Activated naive CD8-positive, alpha-beta T cell treated with anti-CD3 and anti-CD28 coated beads, Interleukin-2, amount 10 ng/mL, durations not matched to agents 7 days and 5 days (primary cell): ENCODE results near the gene SPDYC. TPM values are rescaled to one million over a fixed set of nuclear protein-coding genes. Genes with fewer than 3 reads are reported as not detected.
A peak's percentile ranks its signal among the peaks of the same experiment; 100 is the strongest.

Experiments used
- ATAC-seq: fragments of 150-1000 bp; cut with Tn5 transposase; one replicate; pipeline ENCODE4 v1.10.0; 2021; ENCODE audit warnings: low read depth, moderate library complexity
- POLR2A ChIA-PET: fragments of 350-600 bp; sonication (Branson Sonifier 250); formaldehyde crosslinking; loops from one replicate; lab custom pipeline; 2021; ENCODE audit warnings: antibody characterized with exemption; lab: Charles Lee
- DNase-seq: peaks from one replicate; pipeline ENCODE4 v3.0.0; 2021
- H3K27ac Mint-ChIP-seq: one replicate; pipeline ENCODE4 v1.8.0; 2022; ENCODE audit warnings: mild to moderate bottlenecking, mixed read lengths
- H3K27me3 Mint-ChIP-seq: one replicate; pipeline ENCODE4 v1.8.0; 2022; ENCODE audit warnings: mild to moderate bottlenecking, moderate library complexity, mixed read lengths
- H3K36me3 Mint-ChIP-seq: one replicate; pipeline ENCODE4 v1.8.0; 2021; ENCODE audit warnings: mild to moderate bottlenecking, mixed read lengths
- H3K4me1 Mint-ChIP-seq: one replicate; pipeline ENCODE4 v1.8.0; 2021; ENCODE audit warnings: mixed read lengths
- H3K4me3 Mint-ChIP-seq: one replicate; pipeline ENCODE4 v1.8.0; 2022; ENCODE audit warnings: mild to moderate bottlenecking, moderate library complexity, mixed read lengths
- H3K9me3 Mint-ChIP-seq: one replicate; pipeline ENCODE4 v1.8.0; 2021; ENCODE audit warnings: mixed read lengths
- total RNA-seq, 2 experiments: library from RNA; stranded (reverse); gene quantifications; one replicate each; pipeline ENCODE4 v1.2.3, GENCODE V29; 2021

Gene SPDYC
- total RNA-seq, 2 experiments from 2014 or later: not detected

GRCh38 chr11:65185171-65185570, 15.1 kb downstream of the SPDYC start:
- Mint-ChIP-seq H3K27me3 (no peaks in the 10 kb centered on the region), H3K4me1 (peaks cover 19% of the 10 kb centered on the region), H3K9me3 (no peaks in the 10 kb centered on the region), H3K4me3 (no peak overlapping the region), H3K36me3 (peaks cover 19% of the 10 kb centered on the region), H3K27ac (no peak overlapping the region)
- POLR2A ChIA-PET: no interaction called here
- no peak for DNase-seq
- ATAC-seq: no peak

DNA sequence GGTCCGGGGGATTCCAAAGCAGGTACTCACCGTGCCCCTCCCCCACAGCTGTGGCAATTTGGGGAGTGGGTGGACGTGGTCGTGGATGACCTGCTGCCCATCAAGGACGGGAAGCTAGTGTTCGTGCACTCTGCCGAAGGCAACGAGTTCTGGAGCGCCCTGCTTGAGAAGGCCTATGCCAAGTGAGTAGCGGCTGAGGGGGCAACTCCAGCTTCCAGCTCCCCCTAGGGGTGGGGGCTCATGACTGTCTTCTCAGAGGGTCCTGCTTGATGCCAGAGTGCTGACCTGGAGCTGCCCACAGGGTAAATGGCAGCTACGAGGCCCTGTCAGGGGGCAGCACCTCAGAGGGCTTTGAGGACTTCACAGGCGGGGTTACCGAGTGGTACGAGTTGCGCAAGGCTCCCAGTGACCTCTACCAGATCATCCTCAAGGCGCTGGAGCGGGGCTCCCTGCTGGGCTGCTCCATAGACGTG, 15.9 kb downstream of the SPDYC start:
- Mint-ChIP-seq H3K4me1 (peaks cover 17% of the 10 kb centered on the region), H3K36me3 (peaks cover 23% of the 10 kb centered on the region), H3K27ac (no peak overlapping the region), H3K9me3 (no peaks in the 10 kb centered on the region), H3K4me3 (no peak overlapping the region), H3K27me3 (no peaks in the 10 kb centered on the region)
- POLR2A ChIA-PET: no interaction called here
- DNase-seq: no peak
- ATAC-seq: no peak

GRCh38 chr11:65186701-65187100, 16.7 kb downstream of the SPDYC start:
- Mint-ChIP-seq H3K4me3 (no peak overlapping the region), H3K9me3 (no peaks in the 10 kb centered on the region), H3K36me3 (peaks cover 22% of the 10 kb centered on the region), H3K27ac (no peak overlapping the region), H3K27me3 (no peaks in the 10 kb centered on the region), H3K4me1 (peaks cover 17% of the 10 kb centered on the region)
- no peak for ATAC-seq
- POLR2A ChIA-PET: no interaction called here
- DNase-seq: no peak

- DNase-seq: no peak
- Mint-ChIP-seq H3K4me1 (peaks cover 17% of the 10 kb centered on the region), H3K27me3 (no peaks in the 10 kb centered on the region), H3K36me3 (peaks cover 22% of the 10 kb centered on the region), H3K4me3 (no peak overlapping the region), H3K9me3 (no peaks in the 10 kb centered on the region), H3K27ac (no peak overlapping the region)
- no peak for ATAC-seq
- POLR2A ChIA-PET: no interaction called here
These were observed 17.2 kb downstream of the SPDYC start for GRCh38 chr11:65187146-65187675.

DNA sequence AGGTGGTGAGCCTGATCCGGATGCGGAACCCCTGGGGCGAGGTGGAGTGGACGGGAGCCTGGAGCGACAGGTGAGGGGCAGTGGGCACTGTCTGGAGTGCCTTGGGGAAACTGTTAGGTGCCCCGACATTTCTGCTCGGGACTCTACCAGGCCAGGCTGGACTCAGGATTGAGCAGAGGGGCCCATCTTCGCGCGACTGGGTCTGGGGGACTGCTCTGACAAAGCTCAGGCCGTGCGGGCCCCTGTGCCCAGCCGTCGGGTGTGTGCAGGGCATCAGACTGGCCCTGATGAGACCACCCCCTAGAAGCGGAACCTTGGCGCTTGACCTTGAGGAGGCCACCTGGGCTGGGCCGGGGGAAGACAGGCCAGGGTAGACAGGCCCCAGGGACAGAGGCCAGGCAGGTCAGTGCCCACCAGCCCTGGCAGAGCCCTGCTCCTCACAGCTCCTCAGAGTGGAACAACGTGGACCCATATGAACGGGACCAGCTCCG, 18.0 kb downstream of the SPDYC start:
- no peaks in the 10 kb centered on the region for H3K27me3 Mint-ChIP-seq
- H3K4me3 Mint-ChIP-seq: no peak overlapping the region
- no peaks in the 10 kb centered on the region for H3K9me3 Mint-ChIP-seq
- POLR2A ChIA-PET: no interaction called here
- DNase-seq (no peak), ATAC-seq (no peak)
- peaks cover 22% of the 10 kb centered on the region for H3K36me3 Mint-ChIP-seq
- H3K27ac Mint-ChIP-seq: no peak overlapping the region
- H3K4me1 Mint-ChIP-seq: peaks cover 13% of the 10 kb centered on the region

GRCh38 chr11:65188486-65188885, 18.5 kb downstream of the SPDYC start:
- Mint-ChIP-seq H3K27ac (no peak overlapping the region), H3K4me3 (no peak overlapping the region), H3K27me3 (no peaks in the 10 kb centered on the region), H3K9me3 (no peaks in the 10 kb centered on the region), H3K36me3 (peaks cover 25% of the 10 kb centered on the region), H3K4me1 (peaks cover 8% of the 10 kb centered on the region)
- DNase-seq: no peak
- POLR2A ChIA-PET: no interaction called here
- ATAC-seq: no peak

DNA sequence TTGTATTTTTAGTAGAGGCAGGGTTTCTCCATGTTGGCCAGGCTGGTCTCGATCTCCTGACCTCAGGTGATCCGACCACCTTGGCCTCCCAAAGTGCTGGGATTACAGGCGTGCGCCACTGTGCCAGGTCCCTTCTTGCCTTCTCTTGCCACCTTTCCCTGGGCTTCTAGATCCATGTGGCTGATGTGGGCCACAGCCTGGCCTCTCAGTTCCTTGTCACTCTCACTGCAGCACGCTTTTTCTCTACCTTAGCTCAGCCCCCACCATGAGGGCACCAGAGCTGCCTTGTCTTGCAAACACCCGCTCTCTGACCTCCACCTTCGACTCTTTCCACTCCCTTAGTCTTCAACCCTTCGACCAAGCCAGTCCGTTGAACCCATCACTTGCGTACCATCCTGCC, 19.2 kb downstream of the SPDYC start:
- ATAC-seq: no peak
- POLR2A ChIA-PET: interaction anchor here (0.7 kb wide), 1 partner anchor 298 kb away, joined by 3 read pairs; no protein-coding TSS in a partner anchor
- H3K4me1 Mint-ChIP-seq: peaks cover 4% of the 10 kb centered on the region
- no peaks in the 10 kb centered on the region for H3K9me3 Mint-ChIP-seq
- peaks cover 22% of the 10 kb centered on the region for H3K36me3 Mint-ChIP-seq
- DNase-seq: no peak
- H3K27me3 Mint-ChIP-seq: no peaks in the 10 kb centered on the region
- H3K27ac Mint-ChIP-seq: no peak overlapping the region
- no peak overlapping the region for H3K4me3 Mint-ChIP-seq

DNA sequence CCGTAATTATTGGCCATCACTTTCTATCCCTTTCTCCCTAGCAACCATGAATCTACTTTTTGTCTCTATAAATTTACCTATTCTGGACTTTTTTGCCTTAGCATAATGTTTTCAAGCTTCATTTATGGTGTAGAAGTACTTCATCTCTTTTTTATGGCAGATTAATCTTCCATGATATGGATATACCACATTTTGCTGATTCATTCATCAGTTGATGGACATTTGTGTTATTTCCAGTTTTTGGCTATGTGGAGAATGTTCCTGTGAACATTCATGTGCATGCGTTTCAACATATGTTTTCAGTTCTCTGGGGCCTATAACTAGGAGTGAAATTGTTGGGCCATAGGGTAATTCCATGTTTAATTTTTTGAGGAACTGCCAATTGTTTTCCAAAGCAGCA, 24.5 kb downstream of the SPDYC start:
- H3K27ac Mint-ChIP-seq: no peak overlapping the region
- no peak overlapping the region for H3K4me3 Mint-ChIP-seq
- H3K36me3 Mint-ChIP-seq: peaks cover 30% of the 10 kb centered on the region
- H3K4me1 Mint-ChIP-seq: peaks cover 2% of the 10 kb centered on the region
- H3K9me3 Mint-ChIP-seq: no peaks in the 10 kb centered on the region
- no peaks in the 10 kb centered on the region for H3K27me3 Mint-ChIP-seq
- DNase-seq (no peak), ATAC-seq (no peak)
- POLR2A ChIA-PET: no interaction called here

DNA sequence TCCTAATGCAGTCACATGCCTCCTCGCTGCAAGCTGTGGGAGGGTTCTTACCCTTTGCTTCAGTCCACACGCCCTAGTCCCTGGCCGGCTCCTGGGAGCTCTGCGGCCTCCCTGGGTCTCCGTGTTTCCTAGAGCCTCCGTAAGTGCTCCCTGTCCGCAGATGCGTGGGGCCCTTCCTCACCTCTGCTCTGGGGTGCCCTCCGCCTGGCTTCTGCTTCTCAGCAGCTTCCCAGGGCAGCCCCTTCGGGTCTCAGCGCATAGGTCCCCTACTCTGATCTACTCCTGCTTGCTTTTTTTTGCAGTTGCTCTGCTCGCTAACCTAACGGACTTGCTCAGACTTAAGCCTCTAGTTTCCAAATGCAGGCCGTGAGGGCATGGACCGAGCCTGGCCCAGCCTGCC, 34.1 kb downstream of the SPDYC start:
- POLR2A ChIA-PET: no interaction called here
- Mint-ChIP-seq H3K4me3 (no peak overlapping the region), H3K27ac (no peak overlapping the region), H3K36me3 (peaks cover 20% of the 10 kb centered on the region), H3K4me1 (peaks cover 4% of the 10 kb centered on the region), H3K9me3 (no peaks in the 10 kb centered on the region), H3K27me3 (no peaks in the 10 kb centered on the region)
- ATAC-seq (no peak), DNase-seq (no peak)

DNA sequence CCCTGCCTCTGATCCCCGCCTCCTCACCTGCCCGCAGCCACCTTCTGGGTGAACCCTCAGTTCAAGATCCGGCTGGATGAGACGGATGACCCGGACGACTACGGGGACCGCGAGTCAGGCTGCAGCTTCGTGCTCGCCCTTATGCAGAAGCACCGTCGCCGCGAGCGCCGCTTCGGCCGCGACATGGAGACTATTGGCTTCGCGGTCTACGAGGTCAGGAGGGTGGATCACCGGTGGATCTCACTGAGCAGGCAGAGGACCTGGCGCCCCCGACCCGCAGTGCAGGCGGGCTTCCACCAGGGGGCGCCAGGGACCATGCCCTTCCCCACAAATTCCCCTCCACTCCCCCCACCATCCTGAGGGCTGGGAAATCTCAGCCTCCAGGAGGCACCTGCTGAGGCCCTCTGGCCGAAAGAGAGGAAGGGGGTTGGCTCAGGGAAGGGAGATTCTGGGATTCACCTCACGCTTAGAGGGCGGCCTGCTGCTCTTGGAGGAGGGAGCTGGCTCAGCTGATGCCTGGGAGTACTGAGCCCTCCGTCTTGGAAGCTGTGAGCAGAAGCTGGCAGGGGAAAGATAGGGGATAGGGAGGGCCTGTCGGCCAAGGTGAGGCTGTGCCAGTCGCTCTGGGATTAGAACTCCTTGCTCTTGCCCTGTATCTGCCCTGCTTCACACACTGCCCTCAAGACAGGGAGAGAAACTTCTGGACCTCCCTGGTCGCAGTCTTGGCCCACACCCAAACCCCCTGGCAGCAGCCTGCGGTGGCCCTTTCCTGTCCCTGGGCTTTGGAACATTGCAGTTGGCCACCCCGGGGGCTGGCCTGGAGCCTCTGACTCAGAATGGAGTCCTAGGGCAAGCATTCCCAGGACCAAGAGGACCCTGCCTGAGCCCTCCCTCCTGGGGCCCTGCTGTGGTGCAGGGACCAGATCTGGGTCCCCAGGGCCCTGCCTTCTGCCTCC, 34.9 kb downstream of the SPDYC start:
- POLR2A ChIA-PET: no interaction called here
- ATAC-seq: peak; percentile 44
- Mint-ChIP-seq H3K9me3 (no peaks in the 10 kb centered on the region), H3K27me3 (no peaks in the 10 kb centered on the region), H3K27ac (no peak overlapping the region), H3K4me3 (no peak overlapping the region), H3K36me3 (peaks cover 18% of the 10 kb centered on the region), H3K4me1 (peaks cover 4% of the 10 kb centered on the region)
- DNase-seq: peak; percentile 73

GRCh38 chr11:65205602-65205967, 35.6 kb downstream of the SPDYC start:
- Mint-ChIP-seq H3K27me3 (no peaks in the 10 kb centered on the region), H3K4me1 (peaks cover 4% of the 10 kb centered on the region), H3K27ac (no peak overlapping the region), H3K9me3 (no peaks in the 10 kb centered on the region), H3K36me3 (peaks cover 16% of the 10 kb centered on the region), H3K4me3 (no peak overlapping the region)
- DNase-seq (no peak), ATAC-seq (no peak)
- POLR2A ChIA-PET: no interaction called here

DNA sequence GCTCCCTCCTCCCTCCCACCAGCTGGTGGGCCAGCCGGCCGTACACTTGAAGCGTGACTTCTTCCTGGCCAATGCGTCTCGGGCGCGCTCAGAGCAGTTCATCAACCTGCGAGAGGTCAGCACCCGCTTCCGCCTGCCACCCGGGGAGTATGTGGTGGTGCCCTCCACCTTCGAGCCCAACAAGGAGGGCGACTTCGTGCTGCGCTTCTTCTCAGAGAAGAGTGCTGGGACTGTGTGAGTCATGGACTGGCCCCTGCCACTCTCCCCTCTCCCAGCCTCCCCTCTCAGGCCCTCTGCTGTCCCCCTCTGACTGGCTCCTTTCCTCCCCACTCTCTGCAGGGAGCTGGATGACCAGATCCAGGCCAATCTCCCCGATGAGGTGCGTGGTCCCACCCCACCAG, 36.4 kb downstream of the SPDYC start:
- peaks cover 4% of the 10 kb centered on the region for H3K4me1 Mint-ChIP-seq
- H3K36me3 Mint-ChIP-seq: peaks cover 16% of the 10 kb centered on the region
- H3K27me3 Mint-ChIP-seq: no peaks in the 10 kb centered on the region
- no peak for ATAC-seq
- POLR2A ChIA-PET: no interaction called here
- H3K9me3 Mint-ChIP-seq: no peaks in the 10 kb centered on the region
- H3K27ac Mint-ChIP-seq: no peak overlapping the region
- no peak overlapping the region for H3K4me3 Mint-ChIP-seq
- DNase-seq: no peak

DNA sequence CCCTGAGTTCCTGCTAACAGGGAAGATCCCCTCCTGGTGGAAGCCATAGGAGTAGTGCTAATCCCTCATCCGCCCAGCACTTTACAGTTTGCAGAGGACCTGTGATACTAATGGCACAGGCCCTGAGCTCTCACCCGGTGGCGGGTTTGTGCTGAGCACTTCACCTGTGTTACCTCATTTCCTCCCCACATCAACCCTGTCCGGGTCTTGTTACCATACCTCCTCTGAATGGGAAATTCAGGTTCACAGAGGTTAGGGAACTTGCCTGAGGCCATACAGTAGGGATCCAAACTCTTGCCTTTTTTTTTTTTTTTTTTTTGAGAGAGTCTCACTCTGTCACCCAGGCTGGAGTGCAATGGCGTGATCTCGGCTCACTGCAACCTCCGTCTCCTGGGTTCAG, 36.9 kb downstream of the SPDYC start:
- no peak for ATAC-seq
- POLR2A ChIA-PET: no interaction called here
- Mint-ChIP-seq H3K4me3 (no peak overlapping the region), H3K36me3 (peaks cover 16% of the 10 kb centered on the region), H3K27me3 (no peaks in the 10 kb centered on the region), H3K9me3 (no peaks in the 10 kb centered on the region), H3K4me1 (peaks cover 4% of the 10 kb centered on the region), H3K27ac (no peak overlapping the region)
- DNase-seq: no peak
